ENCODE results near the gene TGFBR3L.

DNA sequence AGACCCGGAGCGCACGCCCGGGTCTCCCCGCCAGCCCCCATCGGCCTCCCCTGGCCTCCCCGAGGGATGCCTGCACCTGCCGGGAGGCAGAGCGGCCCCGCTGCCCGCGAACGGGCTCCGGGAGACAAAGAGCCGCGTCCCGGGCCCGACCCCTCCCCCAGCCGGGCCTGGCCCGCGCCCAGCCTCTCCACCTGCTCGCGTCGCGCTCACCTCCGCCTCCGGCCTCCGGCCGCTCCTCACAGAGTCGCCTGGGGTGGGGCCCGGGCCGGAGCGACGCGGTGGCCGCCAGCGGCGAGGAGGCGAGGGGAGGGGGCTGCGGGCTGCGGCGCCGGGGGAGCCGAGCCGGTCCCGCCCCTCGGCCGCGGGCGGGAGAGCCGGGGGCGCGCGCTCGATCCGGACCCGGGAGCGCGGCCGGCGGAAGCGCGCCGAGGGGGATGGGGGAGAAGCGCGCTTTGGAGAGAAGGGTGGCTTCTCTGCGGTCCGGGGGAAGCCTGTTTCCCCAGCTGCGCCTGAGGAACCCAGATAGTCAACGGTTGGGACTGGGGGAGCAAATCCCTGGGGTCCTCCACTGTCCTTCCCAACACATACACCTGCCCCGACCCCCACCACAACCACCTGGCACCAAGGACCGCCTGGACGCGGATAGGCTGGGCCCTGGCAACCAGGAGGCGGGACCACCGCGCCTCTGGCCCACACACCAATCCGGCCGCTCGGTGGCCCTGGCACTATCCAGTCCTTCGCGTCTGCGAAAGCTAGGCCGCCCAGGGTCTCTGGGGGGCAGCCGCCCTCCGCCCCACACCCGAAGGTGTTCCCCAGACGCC lies 40.3 kb upstream of the TGFBR3L start, which contains the start of gene PRR36:
- TF ChIP-seq CTCF (IDR thresholded peaks at IDR 0.05) (no peak), POLR2A (IDR thresholded peaks at IDR 0.05) (peak in 2 of 3 donors; percentile 11 to 24)

Data from body of pancreas (tissue), 4 donors.